Adrenal gland (tissue), 12 donors: ENCODE results near the gene HOXA5. TPM values are rescaled to one million over a fixed set of nuclear protein-coding genes. Genes with fewer than 3 reads are reported as not detected.

Source experiments
- DNase-seq, 7 donors: peaks; one replicate each; pipeline ENCODE4 v3.0.0-alpha.2; 2019 to 2020
- H3K27ac ChIP-seq, 5 donors: fragments of 200-600 bp; sonication (generic) in 4 of 5; 1 replicate in 3 of 5; 2 replicates in 2 of 5; pipeline versions ENCODE4 v1.5.1 to v1.8.0; 2016 to 2020; ENCODE audit warnings: mild to moderate bottlenecking in 1 of 5
- H3K27me3 ChIP-seq: fragments of 200-600 bp; 2 replicates; pipeline ENCODE4 v1.8.0; 2021
- H3K36me3 ChIP-seq, 2 donors: fragments of 200-600 bp; replicated peaks in 1 of 2; 1 replicate in 1 of 2; 2 replicates in 1 of 2; pipeline versions ENCODE4 v1.5.1 to v1.8.0; 2018 to 2022
- H3K4me1 ChIP-seq, 2 donors: fragments of 200-600 bp; replicated peaks in 1 of 2; 1 replicate in 1 of 2; 2 replicates in 1 of 2; pipeline versions ENCODE4 v1.5.1 to v1.8.0; 2018 to 2021
- H3K4me3 ChIP-seq, 4 donors: fragments of 200-600 bp; sonication (generic) in 3 of 4; one replicate each; pipeline ENCODE4 v1.5.1; 2016 to 2018
- H3K9me3 ChIP-seq, 3 donors: fragments of 200-600 bp; sonication (generic) in 1 of 3; replicated peaks in 1 of 3; 1 replicate in 2 of 3; 2 replicates in 1 of 3; pipeline versions ENCODE4 v1.5.1 to v1.8.0; 2016 to 2021
- CTCF ChIP-seq, 6 experiments: fragments of 450-650 bp in 4 of 6; fragments of 200-600 bp in 2 of 6; sonication (generic) in 1 of 6; IDR thresholded peaks; 1 replicate in 5 of 6; 2 replicates in 1 of 6; pipeline versions ENCODE4 v1.5.1 to v1.8.0; 2016 to 2021; ENCODE audit warnings: antibody characterized with exemption in 6 of 6, mild to moderate bottlenecking in 2 of 6, moderate library complexity in 1 of 6
- POLR2A ChIP-seq, 2 donors: fragments of 450-650 bp; IDR thresholded peaks; one replicate each; pipeline ENCODE4 v1.6.1; 2017; ENCODE audit warnings: antibody characterized with exemption in 2 of 2, mild to moderate bottlenecking in 2 of 2, moderate library complexity in 1 of 2
- WGBS, 4 donors: extraction: QIAGEN DNeasy Blood & Tissue Kit in 2 of 4; methylation state at CpG; one replicate each; pipeline versions ENCODE4 v1.1.5 to v1.1.7; 2013 to 2017; 5-methylcytosine and 5-hydroxymethylcytosine counted together
- intact Hi-C, 2 donors: fragments of 100-400 bp; cut with DNase I; formaldehyde crosslinking; loops; one replicate each; pipeline versions ENCODE4 v1.14.1 to v1.15.0; 2022 to 2023
- polyA plus RNA-seq, 3 donors: library from polyadenylated mRNA; stranded (reverse); fragments of 200-250 nt in 2 of 3; fragments of 350-450 nt in 1 of 3; fragmentation: Illumina TruSeq in 1 of 3; extraction: RNeasy Lipid Tissue Mini Kit (QIAGEN cat#74804) in 1 of 3; gene quantifications; one replicate each; pipeline ENCODE4 v1.2.3, GENCODE V29; 2013 to 2014
- total RNA-seq, 9 donors: library from RNA; depleted of rRNA in 4 of 9; stranded (reverse); fragments of >200 nt in 4 of 9; fragments of 120-200 nt in 1 of 9; fragmentation: NEBNext Ultra II Directional in 1 of 9; extraction: Animal tissue kit (Norgen Biotek cat#: 25700) in 1 of 9; gene quantifications; one replicate each; pipeline versions ENCODE4 v1.1.0 to v1.2.4, GENCODE V29; 2013 to 2023
- donor health status: healthy with polysubstance abuse.
- donor health status: Bipolar disorder and iron deficiency.
- donor health status: DM: yes; HTN: yes; CAD: no.
- donor health status: DM: no; HTN: no; CAD: no.
- donor health status: DM: no; HTN: no; CAD: no.
- donor health status: DM: yes; HTN: yes; CAD: no.

Gene HOXA5
- total and polyA plus RNA-seq, 12 donors = 21.8 to 132 (median 57.0) TPM

- WGBS, 4 donors = 61 to 73% (median 68%) methylated on average over 4 of the region's 4 CpGs
- no peak overlapping the region for H3K4me3 ChIP-seq
Observed at GRCh38 chr7:27111751-27112277, 31.7 kb downstream of the HOXA5 start.

GRCh38 chr7:27111042-27111750 is 32.3 kb downstream of the HOXA5 start:
- Histone ChIP-seq H3K4me3 (no peak overlapping the region), H3K9me3 (no peaks in the 10 kb centered on the region), H3K4me1 (peaks cover 0 to 17% of the 10 kb centered on the region in 2 donors), H3K36me3 (no peaks in the 10 kb centered on the region), H3K27me3 (no peaks in the 10 kb centered on the region), H3K27ac (peak overlapping the region in 4 of 5 donors; percentile 32 to 97 (median 69))
- DNase-seq = no peak
- 64 to 76% (median 72%) methylated on average over 6 of the region's 6 CpGs for WGBS, 4 donors
- intact Hi-C loops = no loop called here
- TF ChIP-seq POLR2A (IDR thresholded peaks at IDR 0.05) (no peak), CTCF (IDR thresholded peaks at IDR 0.05) (no peak)

More at GRCh38 chr7:27111751-27112277, 31.7 kb downstream of the HOXA5 start:
- no peaks in the 10 kb centered on the region for H3K36me3 ChIP-seq
- peaks cover 0 to 17% of the 10 kb centered on the region in 2 donors for H3K4me1 ChIP-seq
- intact Hi-C loops = no loop called here
- H3K9me3 ChIP-seq = no peaks in the 10 kb centered on the region
- TF ChIP-seq POLR2A (IDR thresholded peaks at IDR 0.05) (no peak), CTCF (IDR thresholded peaks at IDR 0.05) (no peak)
- DNase-seq = no peak
- peak overlapping the region in 4 of 5 donors; percentile 32 to 97 (median 69) for H3K27ac ChIP-seq
- no peaks in the 10 kb centered on the region for H3K27me3 ChIP-seq

GRCh38 chr7:27110186-27111031 is 33.1 kb downstream of the HOXA5 start:
- peak in 2 of 7 donors; percentile 52 to 77 for DNase-seq
- Histone ChIP-seq H3K36me3 (no peaks in the 10 kb centered on the region), H3K4me1 (peaks cover 0 to 17% of the 10 kb centered on the region in 2 donors), H3K9me3 (no peaks in the 10 kb centered on the region), H3K4me3 (no peak overlapping the region), H3K27ac (peak overlapping the region in 4 of 5 donors; percentile 36 to 97 (median 69)), H3K27me3 (no peaks in the 10 kb centered on the region)
- intact Hi-C loops = no loop called here
- 51 to 73% (median 55%) methylated on average over 53 to 66 of the region's 66 CpGs for WGBS, 4 donors
- TF ChIP-seq CTCF (IDR thresholded peaks at IDR 0.05) (no peak), POLR2A (IDR thresholded peaks at IDR 0.05) (no peak)
